ENCODE data around the gene XCL1. TPM values are rescaled to one million over a fixed set of nuclear protein-coding genes. Genes with fewer than 3 reads are reported as not detected.
A peak's percentile ranks its signal among the peaks of the same experiment; 100 is the strongest.

The XCL1 gene
- total RNA-seq, 2 experiments from 2014 or later = 0.22 to 0.38 TPM

DNA sequence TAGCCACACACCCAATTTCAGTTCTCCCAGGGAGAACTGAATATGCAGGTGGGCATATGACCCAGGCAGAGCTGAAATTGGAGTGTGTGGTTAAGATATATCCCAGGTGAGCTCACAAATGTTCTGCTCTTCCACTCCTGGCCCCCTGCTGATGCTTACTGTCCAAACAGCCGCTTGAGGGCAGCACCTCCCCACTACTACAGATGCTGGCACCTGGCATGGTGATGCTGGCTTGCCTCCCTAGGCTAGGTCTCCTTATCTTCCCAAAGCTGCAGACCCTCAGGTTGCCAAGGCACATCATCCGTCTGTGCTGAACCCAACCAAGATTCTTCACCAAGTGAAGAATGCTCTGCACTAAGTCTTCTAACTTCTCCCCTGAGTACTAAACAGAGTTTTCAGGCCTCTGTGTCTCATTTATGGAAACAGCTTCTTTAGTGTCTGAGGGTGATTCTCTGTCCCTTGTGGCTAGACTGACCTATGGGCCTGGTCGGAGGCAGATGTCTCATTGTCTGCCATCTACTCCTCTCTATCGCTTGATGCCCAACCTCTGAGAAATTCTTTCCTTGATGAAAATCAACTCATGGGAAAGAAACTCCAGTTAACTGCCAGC lies 27.2 kb downstream of the XCL1 start:
- intact Hi-C loops (cut with DNase I, micrococcal nuclease) = loop anchor here (1.0 to 5.0 kb wide), 5 partner anchors 745 to 1204 kb away; no protein-coding TSS in a partner anchor
- ChIA-PET CTCF (interaction anchor here (0.5 to 2.0 kb wide), 7 partner anchors 35 to 948 kb away, joined by 3 to 18 read pairs (median 6); no protein-coding TSS in a partner anchor), POLR2A (no interaction called here)
- H3K4me1 Mint-ChIP-seq (ENCODE audit: low read depth) = no peaks in the 10 kb centered on the region
- no peaks in the 10 kb centered on the region for H3K9me3 Mint-ChIP-seq
- no peak overlapping the region for H3K27ac Mint-ChIP-seq
- H3K36me3 Mint-ChIP-seq (ENCODE audit: low read depth) = no peaks in the 10 kb centered on the region
- Histone ChIP-seq H3K27ac (ENCODE audit: low read depth in 1 of 2, low read length in 2 of 2) (no peak overlapping the region), H3K4me1 (ENCODE audit: insufficient read depth, low read length) (no peaks in the 10 kb centered on the region), H3K4me3 (ENCODE audit: low read length) (no peak overlapping the region), H3K9me3 (ENCODE audit: control insufficient read depth in 1 of 2, insufficient read depth in 1 of 2, low read length in 2 of 2) (no peaks in the 10 kb centered on the region), H3K36me3 (ENCODE audit: insufficient read depth, low read length) (no peaks in the 10 kb centered on the region), H3K27me3 (ENCODE audit: control insufficient read depth in 1 of 2, insufficient read depth in 2 of 2, low read length in 2 of 2) (no peaks in the 10 kb centered on the region)
- peaks cover 4% of the 10 kb centered on the region for H3K27me3 Mint-ChIP-seq
- ATAC-seq (ENCODE audit: poor library complexity) (peak; percentile 82), DNase-seq (peak; percentile 48 to 81 (median 59))
- TF ChIP-seq, protein P1, sequence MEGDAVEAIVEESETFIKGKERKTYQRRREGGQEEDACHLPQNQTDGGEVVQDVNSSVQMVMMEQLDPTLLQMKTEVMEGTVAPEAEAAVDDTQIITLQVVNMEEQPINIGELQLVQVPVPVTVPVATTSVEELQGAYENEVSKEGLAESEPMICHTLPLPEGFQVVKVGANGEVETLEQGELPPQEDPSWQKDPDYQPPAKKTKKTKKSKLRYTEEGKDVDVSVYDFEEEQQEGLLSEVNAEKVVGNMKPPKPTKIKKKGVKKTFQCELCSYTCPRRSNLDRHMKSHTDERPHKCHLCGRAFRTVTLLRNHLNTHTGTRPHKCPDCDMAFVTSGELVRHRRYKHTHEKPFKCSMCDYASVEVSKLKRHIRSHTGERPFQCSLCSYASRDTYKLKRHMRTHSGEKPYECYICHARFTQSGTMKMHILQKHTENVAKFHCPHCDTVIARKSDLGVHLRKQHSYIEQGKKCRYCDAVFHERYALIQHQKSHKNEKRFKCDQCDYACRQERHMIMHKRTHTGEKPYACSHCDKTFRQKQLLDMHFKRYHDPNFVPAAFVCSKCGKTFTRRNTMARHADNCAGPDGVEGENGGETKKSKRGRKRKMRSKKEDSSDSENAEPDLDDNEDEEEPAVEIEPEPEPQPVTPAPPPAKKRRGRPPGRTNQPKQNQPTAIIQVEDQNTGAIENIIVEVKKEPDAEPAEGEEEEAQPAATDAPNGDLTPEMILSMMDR (IDR thresholded peaks at IDR 0.05) = peak; percentile 68
- no peak overlapping the region for H3K4me3 Mint-ChIP-seq

DNA sequence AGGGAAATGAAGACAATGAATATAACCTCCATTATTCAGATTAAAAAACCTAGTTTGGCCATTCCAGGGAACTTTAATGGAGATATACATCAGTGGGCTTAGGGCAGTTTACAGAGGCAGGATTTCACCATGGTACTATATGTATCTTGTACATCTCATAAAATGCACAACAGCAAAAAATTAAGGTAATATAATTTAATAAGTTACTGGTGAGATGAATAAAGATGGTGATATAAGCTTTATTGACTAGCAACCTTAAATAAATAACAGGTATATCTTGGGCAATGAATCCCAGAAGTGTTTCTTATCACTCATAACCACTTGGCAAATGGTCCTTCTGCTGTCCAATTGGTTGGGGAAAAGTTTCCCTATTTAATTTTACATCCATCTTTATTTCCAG lies 29.0 kb downstream of the XCL1 start:
- Mint-ChIP-seq H3K4me3 (no peak overlapping the region), H3K27me3 (peaks cover 4% of the 10 kb centered on the region), H3K27ac (no peak overlapping the region), H3K9me3 (no peaks in the 10 kb centered on the region), H3K36me3 (ENCODE audit: low read depth) (no peaks in the 10 kb centered on the region), H3K4me1 (ENCODE audit: low read depth) (no peaks in the 10 kb centered on the region)
- Histone ChIP-seq H3K9me3 (ENCODE audit: control insufficient read depth in 1 of 2, insufficient read depth in 1 of 2, low read length in 2 of 2) (no peaks in the 10 kb centered on the region), H3K27me3 (ENCODE audit: control insufficient read depth in 1 of 2, insufficient read depth in 2 of 2, low read length in 2 of 2) (no peaks in the 10 kb centered on the region), H3K4me3 (ENCODE audit: low read length) (no peak overlapping the region), H3K36me3 (ENCODE audit: insufficient read depth, low read length) (no peaks in the 10 kb centered on the region), H3K27ac (ENCODE audit: low read depth in 1 of 2, low read length in 2 of 2) (no peak overlapping the region), H3K4me1 (ENCODE audit: insufficient read depth, low read length) (no peaks in the 10 kb centered on the region)
- TF ChIP-seq, protein P1 (IDR thresholded peaks at IDR 0.05) = no peak
- ChIA-PET POLR2A (no interaction called here), CTCF (interaction anchor here (0.7 kb wide), 1 partner anchor 495 kb away, joined by 3 read pairs; no protein-coding TSS in a partner anchor)
- intact Hi-C loops (cut with DNase I, micrococcal nuclease) = loop anchor here in 1 of 2 experiments (2.0 kb wide), 2 partner anchors 743 to 939 kb away; no protein-coding TSS in a partner anchor
- ATAC-seq (ENCODE audit: poor library complexity) = no peak
- no peak for DNase-seq

GRCh38 chr1:168606096-168606495 lies 29.7 kb downstream of the XCL1 start:
- CTCF ChIA-PET = interaction anchor here (0.7 kb wide), 1 partner anchor 495 kb away, joined by 3 read pairs; no protein-coding TSS in a partner anchor
- intact Hi-C loops (cut with DNase I, micrococcal nuclease) = no loop called here

More at GRCh38 chr1:168606096-168606495, 29.7 kb downstream of the XCL1 start:
- TF ChIP-seq, protein P1 (IDR thresholded peaks at IDR 0.05) = no peak
- Mint-ChIP-seq H3K36me3 (ENCODE audit: low read depth) (no peaks in the 10 kb centered on the region), H3K27me3 (peaks cover 4% of the 10 kb centered on the region), H3K27ac (no peak overlapping the region), H3K4me3 (no peak overlapping the region), H3K4me1 (ENCODE audit: low read depth) (no peaks in the 10 kb centered on the region), H3K9me3 (no peaks in the 10 kb centered on the region)
- Histone ChIP-seq H3K4me3 (ENCODE audit: low read length) (no peak overlapping the region), H3K27me3 (ENCODE audit: control insufficient read depth in 1 of 2, insufficient read depth in 2 of 2, low read length in 2 of 2) (no peaks in the 10 kb centered on the region), H3K4me1 (ENCODE audit: insufficient read depth, low read length) (no peaks in the 10 kb centered on the region), H3K27ac (ENCODE audit: low read depth in 1 of 2, low read length in 2 of 2) (no peak overlapping the region), H3K9me3 (ENCODE audit: control insufficient read depth in 1 of 2, insufficient read depth in 1 of 2, low read length in 2 of 2) (no peaks in the 10 kb centered on the region), H3K36me3 (ENCODE audit: insufficient read depth, low read length) (no peaks in the 10 kb centered on the region)
- POLR2A ChIA-PET = no interaction called here
- DNase-seq (no peak), ATAC-seq (ENCODE audit: poor library complexity) (no peak)

Data from CD4-positive, alpha-beta T cell (primary cell).